Endothelial cell of umbilical vein (primary cell): ENCODE measurements around the gene ZNF668. TPM values are rescaled to one million over a fixed set of nuclear protein-coding genes. Genes with fewer than 3 reads are reported as not detected.

Experiments used
- BruUV-seq: library from RNA; stranded (reverse); fragments of 400-500 nt; replicated peaks from 2 replicates; lab custom pipeline; 2021; lab: Mats Ljungman, UMichigan
- CTCF ChIA-PET: fragments of 300-600, 350-600 bp; sonication (Branson Sonifier 250); formaldehyde crosslinking; loops from one replicate; lab custom pipeline; 2021; ENCODE audit warnings: antibody characterized with exemption, inconsistent platforms; lab: Charles Lee
- POLR2A ChIA-PET: fragments of 300-600, 350-600 bp; sonication (Branson Sonifier 250); formaldehyde crosslinking; loops from one replicate; lab custom pipeline; 2021; ENCODE audit warnings: antibody characterized with exemption, inconsistent platforms; lab: Charles Lee
- DNase-seq: peaks from one replicate; pipeline ENCODE4 v3.0.0-alpha.2; 2011; ENCODE audit warnings: low read depth, low spot score
- FAIRE-seq: peaks from 2 replicates; lab custom pipeline; 2011; peaks lifted over from hg19 to GRCh38; lab: Jason Lieb, UNC
- H2AFZ ChIP-seq: 2 replicates; pipeline ENCODE4 v1.6.0; 2012; ENCODE audit warnings: low read depth, low read length, control low read depth, inconsistent platforms
- H3K27ac ChIP-seq: 2 replicates; pipeline ENCODE4 v1.5.1; 2011; ENCODE audit warnings: low read depth, mild to moderate bottlenecking, control low read depth, low read length, moderate library complexity; ENCODE audit not compliant: insufficient read depth
- H3K27me3 ChIP-seq, 2 experiments: 2 replicates each; pipeline versions ENCODE4 v1.6.0 to v1.6.1; 2011; ENCODE audit warnings: low read length in 2 of 2, mixed read lengths in 1 of 2; ENCODE audit not compliant: control insufficient read depth in 2 of 2, insufficient read depth in 2 of 2
- H3K36me3 ChIP-seq, 2 experiments: 2 replicates in 1 of 2; 3 replicates in 1 of 2; pipeline ENCODE4 v1.5.1; 2011; ENCODE audit warnings: low read length in 2 of 2, mild to moderate bottlenecking in 1 of 2, moderate library complexity in 1 of 2; ENCODE audit not compliant: control insufficient read depth in 2 of 2, insufficient read depth in 2 of 2; ENCODE audit errors: extremely low read depth in 1 of 2
- H3K4me1 ChIP-seq: 3 replicates; pipeline ENCODE4 v1.5.1; 2011; ENCODE audit warnings: mild to moderate bottlenecking, low read length; ENCODE audit not compliant: control insufficient read depth, insufficient read depth; ENCODE audit errors: extremely low read depth
- H3K4me2 ChIP-seq: 2 replicates; pipeline ENCODE4 v1.6.1; 2011; ENCODE audit warnings: low read length, control low read depth, mixed read lengths; ENCODE audit not compliant: insufficient read depth
- H3K4me3 ChIP-seq, 3 experiments: fragments of 200-600 bp in 1 of 3; sonication (generic), shearing (Covaris generic) in 1 of 3; replicated peaks in 1 of 3; 2 replicates each; pipeline ENCODE4 v1.5.1; 2011 to 2016; ENCODE audit warnings: control low read depth in 3 of 3, low read length in 3 of 3, mild to moderate bottlenecking in 2 of 3, inconsistent platforms in 1 of 3, low read depth in 1 of 3, moderate library complexity in 1 of 3; ENCODE audit not compliant: insufficient read depth in 1 of 3
- H3K79me2 ChIP-seq: 2 replicates; pipeline ENCODE4 v1.6.0; 2012; ENCODE audit warnings: low read length, inconsistent platforms; ENCODE audit not compliant: control insufficient read depth, insufficient read depth
- H3K9ac ChIP-seq: replicated peaks from 2 replicates; pipeline ENCODE3; 2011; ENCODE audit warnings: low read length, control low read depth; ENCODE audit not compliant: insufficient read depth; ENCODE audit errors: extremely low read depth
- H3K9me1 ChIP-seq: replicated peaks from 3 replicates; pipeline ENCODE4 v1.6.0; 2011; ENCODE audit warnings: mild to moderate bottlenecking, low read length; ENCODE audit not compliant: control insufficient read depth, insufficient read depth; ENCODE audit errors: extremely low read depth
- H3K9me3 ChIP-seq: replicated peaks from 2 replicates; pipeline ENCODE4 v1.5.1; 2012; ENCODE audit warnings: low read length, inconsistent platforms; ENCODE audit not compliant: control insufficient read depth, insufficient read depth
- H4K20me1 ChIP-seq: replicated peaks from 2 replicates; pipeline ENCODE3; 2011; ENCODE audit warnings: mild to moderate bottlenecking, low read length; ENCODE audit not compliant: control insufficient read depth, insufficient read depth; ENCODE audit errors: extremely low read depth
- EZH2 ChIP-seq: IDR thresholded peaks from 2 replicates; pipeline ENCODE4 v1.6.1; 2012; ENCODE audit warnings: borderline replicate concordance, low read depth, mild to moderate bottlenecking, moderate library complexity, low read length, inconsistent platforms; ENCODE audit not compliant: severe bottlenecking
- FOS ChIP-seq: IDR thresholded peaks from 2 replicates; pipeline ENCODE4 v1.6.1; 2011; ENCODE audit warnings: mild to moderate bottlenecking, low read length, moderate library complexity, borderline replicate concordance; ENCODE audit not compliant: insufficient read depth
- GATA2 ChIP-seq: IDR thresholded peaks from 2 replicates; pipeline ENCODE4 v1.7.0; 2011; ENCODE audit warnings: low read depth, mild to moderate bottlenecking, moderate library complexity, mixed read lengths, low read length; ENCODE audit not compliant: insufficient read length, insufficient read depth
- JUN ChIP-seq: IDR thresholded peaks from 2 replicates; pipeline ENCODE4 v1.6.1; 2011; ENCODE audit warnings: borderline replicate concordance, low read depth; ENCODE audit not compliant: insufficient read length, insufficient read depth
- MYC ChIP-seq: IDR thresholded peaks from one replicate; pipeline ENCODE4 v1.6.1; 2011; ENCODE audit warnings: mild to moderate bottlenecking, low read depth, low read length
- POLR2AphosphoS5 ChIP-seq: IDR thresholded peaks from 2 replicates; pipeline ENCODE4 v1.6.1; 2012; ENCODE audit warnings: low read depth, mild to moderate bottlenecking, control low read depth, low read length, moderate library complexity; ENCODE audit not compliant: insufficient read depth
- dilution Hi-C: fragments of 300-500 bp; cut with MboI; formaldehyde crosslinking; loops from one replicate; pipeline ENCODE4 v1.15.0; 2019; ENCODE audit warnings: low sequenced_read_pairs; ENCODE audit not compliant: extremely low pct_ligation_motif_present
- intact Hi-C: fragments of 100-400 bp; cut with micrococcal nuclease; formaldehyde crosslinking; loops from one replicate; pipeline ENCODE4 v1.10.0; 2022
- polyA plus RNA-seq, 4 experiments: library from polyadenylated mRNA; depleted of rRNA in 3 of 4; stranded (reverse) in 3 of 4; unstranded in 1 of 4; fragments of >200 nt; gene quantifications; 2 replicates each; pipeline versions ENCODE4 v1.2.1 to v1.2.3, GENCODE V29; 2011 to 2012; ENCODE audit warnings: missing spikeins in 1 of 4
- total RNA-seq: library from RNA; stranded (reverse); gene quantifications from 2 replicates; pipeline ENCODE4 v1.2.3, GENCODE V29; 2021
- TF ChIP-seq, protein P1 (sequence below): IDR thresholded peaks from 2 replicates; pipeline ENCODE4 v1.6.1; 2011; ENCODE audit not compliant: insufficient read depth, insufficient read length
- TF ChIP-seq, protein P2 (sequence below), 2 donors: IDR thresholded peaks; 1 replicate in 1 of 2; 2 replicates in 1 of 2; pipeline ENCODE4 v1.5.1; 2011; ENCODE audit warnings: low read length in 2 of 2, mild to moderate bottlenecking in 2 of 2, moderate library complexity in 2 of 2, control low read depth in 1 of 2, inconsistent platforms in 1 of 2, low read depth in 1 of 2; ENCODE audit not compliant: insufficient read depth in 1 of 2; ENCODE audit errors: extremely low read depth in 1 of 2

Gene ZNF668
- total and polyA plus RNA-seq, 2 donors (not counting 3 experiments of a cell fraction or from before 2014, with no cell fraction given): 11.8 to 13.3 TPM

DNA sequence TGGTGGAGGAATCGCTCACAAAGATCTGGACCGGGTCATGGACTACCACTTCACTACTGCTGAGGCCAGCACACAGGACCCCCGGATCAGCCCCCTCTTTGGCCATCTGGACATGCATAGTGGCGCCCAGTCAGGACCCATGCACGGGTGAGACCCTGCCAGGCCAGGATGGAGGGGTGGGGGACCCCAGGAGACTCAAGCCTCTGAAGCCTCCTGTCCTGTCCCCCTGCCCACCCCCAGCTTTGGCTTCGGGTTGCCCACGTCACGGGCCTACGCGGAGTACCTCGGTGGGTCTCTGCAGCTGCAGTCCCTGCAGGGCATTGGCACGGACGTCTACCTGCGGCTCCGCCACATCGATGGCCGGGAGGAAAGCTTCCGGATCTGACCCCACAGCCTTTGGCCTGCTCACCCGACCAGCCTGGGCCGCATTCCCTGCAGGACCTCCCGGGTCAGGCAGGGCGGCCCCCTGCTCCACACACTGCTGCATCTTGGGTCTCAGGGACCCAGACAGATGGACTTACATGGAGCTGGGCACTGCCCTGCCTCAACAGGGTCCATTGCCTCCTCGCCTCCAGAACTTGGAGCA, 37.9 kb upstream of the ZNF668 start:
- peaks cover 12% of the 10 kb centered on the region for H3K4me1 ChIP-seq
- no peak overlapping the region for H3K4me3 ChIP-seq
- DNase-seq (no peak), FAIRE-seq (no peak)
- H3K4me2 ChIP-seq: no peak overlapping the region
- BruUV-seq: TSS peak; percentile 16
- H3K27ac ChIP-seq: no peak overlapping the region
- no peaks in the 10 kb centered on the region for H3K9me1 ChIP-seq
- H2AFZ ChIP-seq: no peak overlapping the region
- no peaks in the 10 kb centered on the region for H3K27me3 ChIP-seq
- peaks cover 10 to 31% of the 10 kb centered on the region in 2 experiments for H3K36me3 ChIP-seq
- peaks cover 11% of the 10 kb centered on the region for H3K79me2 ChIP-seq
- H4K20me1 ChIP-seq: no peaks in the 10 kb centered on the region
- ChIA-PET CTCF (no interaction called here), POLR2A (no interaction called here)
- no peaks in the 10 kb centered on the region for H3K9me3 ChIP-seq
- TF ChIP-seq FOS: no peak
- TF ChIP-seq EZH2: no peak
- TF ChIP-seq POLR2AphosphoS5: no peak
- TF ChIP-seq, protein P1, sequence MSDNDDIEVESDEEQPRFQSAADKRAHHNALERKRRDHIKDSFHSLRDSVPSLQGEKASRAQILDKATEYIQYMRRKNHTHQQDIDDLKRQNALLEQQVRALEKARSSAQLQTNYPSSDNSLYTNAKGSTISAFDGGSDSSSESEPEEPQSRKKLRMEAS: no peak
- no peak for TF ChIP-seq JUN
- TF ChIP-seq, protein P2, sequence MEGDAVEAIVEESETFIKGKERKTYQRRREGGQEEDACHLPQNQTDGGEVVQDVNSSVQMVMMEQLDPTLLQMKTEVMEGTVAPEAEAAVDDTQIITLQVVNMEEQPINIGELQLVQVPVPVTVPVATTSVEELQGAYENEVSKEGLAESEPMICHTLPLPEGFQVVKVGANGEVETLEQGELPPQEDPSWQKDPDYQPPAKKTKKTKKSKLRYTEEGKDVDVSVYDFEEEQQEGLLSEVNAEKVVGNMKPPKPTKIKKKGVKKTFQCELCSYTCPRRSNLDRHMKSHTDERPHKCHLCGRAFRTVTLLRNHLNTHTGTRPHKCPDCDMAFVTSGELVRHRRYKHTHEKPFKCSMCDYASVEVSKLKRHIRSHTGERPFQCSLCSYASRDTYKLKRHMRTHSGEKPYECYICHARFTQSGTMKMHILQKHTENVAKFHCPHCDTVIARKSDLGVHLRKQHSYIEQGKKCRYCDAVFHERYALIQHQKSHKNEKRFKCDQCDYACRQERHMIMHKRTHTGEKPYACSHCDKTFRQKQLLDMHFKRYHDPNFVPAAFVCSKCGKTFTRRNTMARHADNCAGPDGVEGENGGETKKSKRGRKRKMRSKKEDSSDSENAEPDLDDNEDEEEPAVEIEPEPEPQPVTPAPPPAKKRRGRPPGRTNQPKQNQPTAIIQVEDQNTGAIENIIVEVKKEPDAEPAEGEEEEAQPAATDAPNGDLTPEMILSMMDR (IDR thresholded peaks at IDR 0.05; ENCODE audit: extremely low read depth in 1 of 2, insufficient read depth in 1 of 2, low read depth in 1 of 2, low read length in 2 of 2): no peak
- no peak for TF ChIP-seq MYC
- TF ChIP-seq GATA2: no peak
- intact Hi-C loops (no loop called here), dilution Hi-C loops (no loop called here)
- no peak overlapping the region for H3K9ac ChIP-seq
